ENCODE data around the gene NHLRC4. TPM values are rescaled to one million over a fixed set of nuclear protein-coding genes. Genes with fewer than 3 reads are reported as not detected.

NHLRC4 gene
- total and polyA plus RNA-seq, 2 of the 8 experiments (the other 6 are each of a cell fraction or from before 2014, with no cell fraction given), result 0.60 to 0.76 TPM

- Histone ChIP-seq H4K5ac (ENCODE audit: insufficient read length, low read depth, low read length) (no peak overlapping the region), H3K4me1 (replicated peaks in 1 of 4; ENCODE audit: control insufficient read depth in 3 of 4, insufficient read depth in 4 of 4, low read length in 3 of 4) (no peaks in the 10 kb centered on the region; a peak in 2 of 7 replicates), H2BK15ac (ENCODE audit: low read length) (no peak overlapping the region), H3K27me3 (replicated peaks in 1 of 4; ENCODE audit: control insufficient read depth in 3 of 4, extremely low read depth in 1 of 4, insufficient read depth in 3 of 4, low read length in 3 of 4) (no peaks in the 10 kb centered on the region), H4K8ac (ENCODE audit: extremely low read depth, insufficient read depth, low read length) (no peak overlapping the region; the same call in 1 of the 2 replicates), H3K9ac (replicated peaks in 1 of 4; ENCODE audit: extremely low read depth in 1 of 4, low read depth in 3 of 4, low read length in 3 of 4) (no peak overlapping the region), H3K79me2 (ENCODE audit: control insufficient read depth in 1 of 2, insufficient read depth in 2 of 2, low read length in 2 of 2) (peaks cover 0 to 47% of the 10 kb centered on the region in 2 experiments; a peak in 3 of 4 replicates), H2BK12ac (ENCODE audit: low read depth, low read length) (no peak overlapping the region), H2BK120ac (replicated peaks; ENCODE audit: low read depth, low read length) (no peak overlapping the region), H3K9me3 (ENCODE audit: insufficient read depth in 2 of 2, low read depth in 1 of 2, low read length in 1 of 2) (no peaks in the 10 kb centered on the region), H3K36me3 (ENCODE audit: control insufficient read depth in 2 of 4, insufficient read depth in 4 of 4, low read length in 3 of 4) (no peaks in the 10 kb centered on the region; a peak in 2 of 8 replicates), H4K20me1 (replicated peaks in 1 of 2; ENCODE audit: control insufficient read depth in 1 of 2, insufficient read depth in 2 of 2, low read length in 2 of 2) (peaks cover 7 to 26% of the 10 kb centered on the region in 2 experiments), H3K56ac (replicated peaks; ENCODE audit: insufficient read length, low read depth, low read length) (no peak overlapping the region), H3K4me3 (ENCODE audit: extremely low read depth in 1 of 4, insufficient read depth in 2 of 4, low read depth in 3 of 4, low read length in 4 of 4) (no peak overlapping the region), H2BK5ac (ENCODE audit: low read depth, low read length) (no peak overlapping the region), H3K23ac (ENCODE audit: insufficient read length) (no peak overlapping the region), H2AK5ac (ENCODE audit: low read depth, low read length) (no peak overlapping the region), H3K14ac (ENCODE audit: insufficient read length) (no peak overlapping the region), H4K91ac (replicated peaks; ENCODE audit: insufficient read length, low read length) (no peak overlapping the region), H2AFZ (ENCODE audit: low read length) (no peak overlapping the region), H3K4ac (replicated peaks; ENCODE audit: insufficient read length, low read depth, low read length) (no peak overlapping the region), H3K27ac (ENCODE audit: low read depth, low read length) (no peak overlapping the region), H2BK20ac (ENCODE audit: low read length) (no peak overlapping the region), H3K18ac (ENCODE audit: extremely low read depth, low read length) (no peak overlapping the region), H3K4me2 (ENCODE audit: insufficient read depth in 1 of 2, low read depth in 2 of 2, low read length in 2 of 2) (no peak overlapping the region), H3K23me2 (ENCODE audit: low read depth, low read length) (no peaks in the 10 kb centered on the region), H3K79me1 (ENCODE audit: low read depth, low read length) (peaks cover 13% of the 10 kb centered on the region)
- 94% methylated on average over 35 of the region's 39 CpGs; no CpG with 5 or more reads in 1 of the 2 experiments for WGBS, 2 experiments (ENCODE audit: extremely low coverage in 1 of 2, insufficient coverage in 1 of 2, insufficient read length in 1 of 2, insufficient replicate concordance in 2 of 2, low coverage in 1 of 2, low lambda C conversion rate in 2 of 2, missing lambda C conversion rate in 1 of 2)
- DNase-seq (ENCODE audit: low read depth in 1 of 2, low spot score in 2 of 2) (no peak), FAIRE-seq (no peak)
- no peak for TF ChIP-seq NANOG (IDR thresholded peaks at IDR 0.05; ENCODE audit: insufficient read depth, low read depth, low read length, poor library complexity, severe bottlenecking)
- TF ChIP-seq NRF1 (IDR thresholded peaks at IDR 0.05; ENCODE audit: low read depth, low read length), result no peak
- TF ChIP-seq TEAD4 (IDR thresholded peaks at IDR 0.05; ENCODE audit: low read depth, low read length), result no peak
- TF ChIP-seq CHD2 (IDR thresholded peaks at IDR 0.05; ENCODE audit: low read length), result no peak
- no peak for TF ChIP-seq CTBP2 (IDR thresholded peaks at IDR 0.05; ENCODE audit: borderline replicate concordance, insufficient read depth, insufficient read length, low read length)
- CTCF ChIA-PET (ENCODE audit: partially characterized antibody), result interaction anchor here (1.2 to 1.7 kb wide), 5 partner anchors 11 to 214 kb away, joined by 3 to 10 read pairs (median 3); no protein-coding TSS in a partner anchor
- POLR2A ChIA-PET (ENCODE audit: partially characterized antibody), result interaction anchor here (1.9 kb wide), 1 partner anchor 12 kb away, joined by 6 read pairs; no protein-coding TSS in a partner anchor
Measured at GRCh38 chr16:535446-536405, 31.1 kb upstream of the NHLRC4 start.

All from H1 (cell line).